Tibial artery (tissue), 4 donors: ENCODE results near the gene MSI2.

Experiments used
- DNase-seq, 2 donors: peaks; one replicate each; pipeline ENCODE4 v3.0.0-alpha.2; 2019
- H3K27ac ChIP-seq, 2 donors: fragments of 200-600 bp; sonication (generic) in 1 of 2; 1 replicate in 1 of 2; 2 replicates in 1 of 2; pipeline ENCODE4 v1.5.1; 2018 to 2019; ENCODE audit warnings: mild to moderate bottlenecking in 1 of 2
- H3K27me3 ChIP-seq, 2 donors: fragments of 200-600 bp; sonication (generic) in 1 of 2; one replicate each; pipeline versions ENCODE4 v1.5.1 to v1.6.0; 2016 to 2019
- H3K36me3 ChIP-seq, 3 donors: fragments of 200-600 bp; sonication (generic) in 2 of 3; one replicate each; pipeline ENCODE4 v1.5.1; 2016 to 2019; ENCODE audit warnings: mild to moderate bottlenecking in 2 of 3
- H3K4me1 ChIP-seq, 4 donors: fragments of 200-600 bp; sonication (generic) in 2 of 4; 1 replicate in 3 of 4; 2 replicates in 1 of 4; pipeline ENCODE4 v1.5.1; 2016 to 2019
- H3K4me3 ChIP-seq, 2 donors: fragments of 200-600 bp; sonication (generic) in 1 of 2; 1 replicate in 1 of 2; 2 replicates in 1 of 2; pipeline ENCODE4 v1.5.1; 2018 to 2019; ENCODE audit warnings: mild to moderate bottlenecking in 2 of 2
- H3K9me3 ChIP-seq, 3 donors: fragments of 200-600 bp; sonication (generic) in 1 of 3; one replicate each; pipeline ENCODE4 v1.5.1; 2016 to 2019
- CTCF ChIP-seq, 2 experiments: fragments of 200-600 bp in 1 of 2; fragments of 450-650 bp in 1 of 2; IDR thresholded peaks; one replicate each; pipeline ENCODE4 v1.5.1; 2017 to 2019; ENCODE audit warnings: antibody characterized with exemption in 2 of 2, mild to moderate bottlenecking in 1 of 2, moderate library complexity in 1 of 2
- intact Hi-C: fragments of 100-400 bp; cut with DNase I; formaldehyde crosslinking; loops from one replicate; pipeline ENCODE4 v1.15.0; 2023; ENCODE audit warnings: low total_unique reads

The MSI2 gene

DNA sequence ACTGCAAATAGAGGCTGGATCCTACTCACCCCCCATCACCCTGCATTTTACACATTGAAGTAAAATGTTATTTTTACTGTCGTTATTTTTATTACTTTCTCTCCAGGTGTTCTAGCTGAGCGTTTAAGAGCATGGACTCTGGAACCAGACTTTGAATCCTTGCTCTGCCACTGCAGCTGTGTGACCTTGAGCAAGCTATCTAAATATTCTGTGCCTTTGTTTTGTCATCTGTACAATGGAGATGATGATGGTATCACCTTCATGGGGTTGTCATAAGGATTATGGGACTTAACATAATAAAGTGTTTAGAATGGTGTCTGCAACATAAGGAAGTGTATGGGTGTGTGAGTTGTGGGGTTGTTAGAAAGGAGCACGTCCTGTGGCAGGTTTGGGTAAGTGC, 17.8 kb downstream of the MSI2 start:
- Histone ChIP-seq H3K27ac (no peak overlapping the region), H3K4me1 (no peaks in the 10 kb centered on the region), H3K9me3 (no peaks in the 10 kb centered on the region), H3K27me3 (no peaks in the 10 kb centered on the region), H3K4me3 (no peak overlapping the region), H3K36me3 (peaks cover 6 to 32% (median 7%) of the 10 kb centered on the region in 3 donors)
- intact Hi-C loops, result no loop called here
- DNase-seq, result no peak
- no peak for TF ChIP-seq CTCF (IDR thresholded peaks at IDR 0.05)

- no peak for TF ChIP-seq CTCF (IDR thresholded peaks at IDR 0.05)
- Histone ChIP-seq H3K27me3 (no peaks in the 10 kb centered on the region), H3K27ac (no peak overlapping the region), H3K4me1 (no peaks in the 10 kb centered on the region), H3K9me3 (no peaks in the 10 kb centered on the region), H3K4me3 (no peak overlapping the region), H3K36me3 (peaks cover 6 to 30% (median 7%) of the 10 kb centered on the region in 3 donors)
- DNase-seq, result no peak
- intact Hi-C loops, result no loop called here
Observed at GRCh38 chr17:57275071-57275764, 18.9 kb downstream of the MSI2 start.

GRCh38 chr17:57276621-57277020, 20.3 kb downstream of the MSI2 start:
- no peak for TF ChIP-seq CTCF (IDR thresholded peaks at IDR 0.05)
- Histone ChIP-seq H3K4me1 (no peaks in the 10 kb centered on the region), H3K36me3 (peaks cover 6 to 28% (median 7%) of the 10 kb centered on the region in 3 donors), H3K27ac (no peak overlapping the region), H3K9me3 (no peaks in the 10 kb centered on the region), H3K27me3 (no peaks in the 10 kb centered on the region), H3K4me3 (no peak overlapping the region)
- intact Hi-C loops, result no loop called here
- DNase-seq, result no peak

DNA sequence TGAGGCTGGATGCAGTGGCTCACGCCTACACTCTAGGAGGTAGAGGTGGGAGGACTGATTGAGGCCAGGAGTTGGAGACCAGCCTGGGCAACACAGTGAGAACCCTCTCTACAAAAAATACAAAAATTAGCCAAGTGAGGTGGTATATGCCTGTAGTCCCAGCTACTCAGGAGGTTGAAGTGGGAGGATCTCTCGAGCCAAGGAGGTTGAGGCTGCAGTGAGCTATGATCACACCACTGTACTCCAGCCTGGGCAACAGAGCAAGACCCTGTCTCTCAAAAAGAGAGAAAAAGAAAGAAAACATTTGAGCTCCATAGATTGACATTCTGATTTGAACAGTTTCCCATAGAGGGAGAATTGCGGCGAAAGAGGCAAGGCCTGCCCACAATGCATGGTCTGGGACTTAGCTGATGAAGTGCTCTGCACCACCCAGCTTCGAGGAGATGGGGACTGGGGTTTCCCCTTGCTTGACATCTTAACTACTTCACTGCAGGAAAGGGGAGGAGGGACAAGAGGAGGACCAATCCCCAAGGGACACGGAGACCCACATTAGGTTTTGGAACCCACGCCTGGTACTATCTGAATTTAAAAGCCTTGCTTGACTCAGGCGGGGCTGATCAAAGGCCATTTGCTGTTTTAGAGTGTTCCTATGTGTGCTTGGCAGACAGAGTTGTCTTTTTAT, 21.7 kb downstream of the MSI2 start:
- H3K9me3 ChIP-seq, result no peaks in the 10 kb centered on the region
- no peak overlapping the region for H3K4me3 ChIP-seq
- no peak overlapping the region for H3K27ac ChIP-seq
- TF ChIP-seq CTCF (IDR thresholded peaks at IDR 0.05), result no peak
- H3K36me3 ChIP-seq, result peaks cover 6 to 24% (median 7%) of the 10 kb centered on the region in 3 donors
- no peaks in the 10 kb centered on the region for H3K27me3 ChIP-seq
- DNase-seq, result no peak
- intact Hi-C loops, result no loop called here
- no peaks in the 10 kb centered on the region for H3K4me1 ChIP-seq

DNA sequence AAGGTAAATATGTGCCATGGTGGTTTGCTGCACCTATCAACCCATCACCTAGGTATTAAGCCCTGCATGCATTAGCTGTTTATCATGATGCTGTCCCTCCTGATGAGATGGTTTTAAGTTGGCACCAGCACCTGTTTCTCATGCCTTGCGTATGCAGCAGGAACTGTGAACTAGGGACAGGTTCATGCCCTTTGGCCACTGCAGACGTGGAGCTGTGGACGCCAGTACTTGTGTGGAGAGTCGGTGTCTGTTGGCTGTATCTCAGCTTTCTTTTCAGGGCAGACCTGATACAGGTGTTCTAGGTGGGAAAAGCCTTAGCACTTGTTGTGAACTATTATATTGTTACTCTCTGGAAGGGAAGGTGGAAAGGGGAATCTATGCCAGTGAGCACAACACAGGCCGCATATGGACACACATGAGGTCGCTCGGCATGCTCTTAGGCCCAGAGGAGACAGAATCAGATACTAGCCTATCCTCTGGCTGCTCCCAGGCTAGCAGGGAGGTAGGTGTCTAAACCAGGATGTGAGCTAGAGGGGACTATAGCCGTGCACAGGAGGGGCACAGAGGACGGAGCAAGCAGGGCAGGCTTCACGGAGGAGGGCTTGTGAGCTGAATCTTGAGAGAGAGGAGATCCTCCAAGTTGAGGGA, 22.5 kb downstream of the MSI2 start:
- H3K27ac ChIP-seq, result no peak overlapping the region

More for the DNA sequence above, 22.5 kb downstream of the MSI2 start:
- TF ChIP-seq CTCF (IDR thresholded peaks at IDR 0.05), result no peak
- Histone ChIP-seq H3K4me1 (no peaks in the 10 kb centered on the region), H3K9me3 (no peaks in the 10 kb centered on the region), H3K27me3 (no peaks in the 10 kb centered on the region), H3K4me3 (no peak overlapping the region), H3K36me3 (peaks cover 6 to 18% (median 7%) of the 10 kb centered on the region in 3 donors)
- intact Hi-C loops, result no loop called here
- no peak for DNase-seq
